ENCODE data around the gene STK10.
A peak's percentile ranks its signal among the peaks of the same experiment; 100 is the strongest.

STK10 gene

DNA sequence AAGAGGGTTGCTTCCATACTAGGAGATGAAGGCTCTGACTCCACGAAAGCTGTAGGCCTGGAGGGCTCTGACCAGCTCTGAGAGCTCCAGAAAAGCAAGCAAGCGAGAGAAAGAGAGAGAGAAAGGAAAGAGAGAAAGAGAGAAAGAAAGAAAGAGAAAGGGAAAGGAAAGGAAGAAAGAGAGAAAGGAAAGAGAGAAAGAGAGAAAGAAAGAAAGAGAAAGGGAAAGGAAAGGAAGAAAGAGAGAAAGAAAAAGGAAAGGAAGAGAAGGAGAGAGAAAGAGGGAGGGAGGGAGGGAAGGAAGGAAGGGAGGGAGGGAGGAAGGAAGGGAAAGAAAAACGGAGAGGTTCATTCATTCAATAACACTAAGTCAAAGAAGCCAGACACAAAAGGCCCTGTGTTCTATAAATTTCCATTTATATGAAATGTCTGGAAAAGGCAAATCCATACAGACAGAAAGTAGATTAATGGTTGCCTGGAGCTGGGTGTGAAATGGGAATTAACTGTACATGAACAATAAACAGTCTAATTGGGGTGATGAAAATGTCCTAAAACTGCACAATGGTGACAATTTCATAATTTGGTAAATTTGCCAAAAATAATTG, 1.8 kb upstream of the STK10 start:
- no peak overlapping the region for H3K4me3 ChIP-seq (ENCODE audit: low read depth, low read length)
- no peak for DNase-seq (ENCODE audit: low read depth)
- TF ChIP-seq, protein P1, sequence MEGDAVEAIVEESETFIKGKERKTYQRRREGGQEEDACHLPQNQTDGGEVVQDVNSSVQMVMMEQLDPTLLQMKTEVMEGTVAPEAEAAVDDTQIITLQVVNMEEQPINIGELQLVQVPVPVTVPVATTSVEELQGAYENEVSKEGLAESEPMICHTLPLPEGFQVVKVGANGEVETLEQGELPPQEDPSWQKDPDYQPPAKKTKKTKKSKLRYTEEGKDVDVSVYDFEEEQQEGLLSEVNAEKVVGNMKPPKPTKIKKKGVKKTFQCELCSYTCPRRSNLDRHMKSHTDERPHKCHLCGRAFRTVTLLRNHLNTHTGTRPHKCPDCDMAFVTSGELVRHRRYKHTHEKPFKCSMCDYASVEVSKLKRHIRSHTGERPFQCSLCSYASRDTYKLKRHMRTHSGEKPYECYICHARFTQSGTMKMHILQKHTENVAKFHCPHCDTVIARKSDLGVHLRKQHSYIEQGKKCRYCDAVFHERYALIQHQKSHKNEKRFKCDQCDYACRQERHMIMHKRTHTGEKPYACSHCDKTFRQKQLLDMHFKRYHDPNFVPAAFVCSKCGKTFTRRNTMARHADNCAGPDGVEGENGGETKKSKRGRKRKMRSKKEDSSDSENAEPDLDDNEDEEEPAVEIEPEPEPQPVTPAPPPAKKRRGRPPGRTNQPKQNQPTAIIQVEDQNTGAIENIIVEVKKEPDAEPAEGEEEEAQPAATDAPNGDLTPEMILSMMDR (IDR thresholded peaks at IDR 0.05; ENCODE audit: insufficient read depth, low read depth, low read length, missing control alignments): no peak

GRCh38 chr5:172188893-172189692, 1.1 kb upstream of the STK10 start:
- TF ChIP-seq, protein P1 (IDR thresholded peaks at IDR 0.05; ENCODE audit: insufficient read depth, low read depth, low read length, missing control alignments): no peak
- DNase-seq (ENCODE audit: low read depth): no peak
- H3K4me3 ChIP-seq (ENCODE audit: low read depth, low read length): peak overlapping the region; percentile 92

DNA sequence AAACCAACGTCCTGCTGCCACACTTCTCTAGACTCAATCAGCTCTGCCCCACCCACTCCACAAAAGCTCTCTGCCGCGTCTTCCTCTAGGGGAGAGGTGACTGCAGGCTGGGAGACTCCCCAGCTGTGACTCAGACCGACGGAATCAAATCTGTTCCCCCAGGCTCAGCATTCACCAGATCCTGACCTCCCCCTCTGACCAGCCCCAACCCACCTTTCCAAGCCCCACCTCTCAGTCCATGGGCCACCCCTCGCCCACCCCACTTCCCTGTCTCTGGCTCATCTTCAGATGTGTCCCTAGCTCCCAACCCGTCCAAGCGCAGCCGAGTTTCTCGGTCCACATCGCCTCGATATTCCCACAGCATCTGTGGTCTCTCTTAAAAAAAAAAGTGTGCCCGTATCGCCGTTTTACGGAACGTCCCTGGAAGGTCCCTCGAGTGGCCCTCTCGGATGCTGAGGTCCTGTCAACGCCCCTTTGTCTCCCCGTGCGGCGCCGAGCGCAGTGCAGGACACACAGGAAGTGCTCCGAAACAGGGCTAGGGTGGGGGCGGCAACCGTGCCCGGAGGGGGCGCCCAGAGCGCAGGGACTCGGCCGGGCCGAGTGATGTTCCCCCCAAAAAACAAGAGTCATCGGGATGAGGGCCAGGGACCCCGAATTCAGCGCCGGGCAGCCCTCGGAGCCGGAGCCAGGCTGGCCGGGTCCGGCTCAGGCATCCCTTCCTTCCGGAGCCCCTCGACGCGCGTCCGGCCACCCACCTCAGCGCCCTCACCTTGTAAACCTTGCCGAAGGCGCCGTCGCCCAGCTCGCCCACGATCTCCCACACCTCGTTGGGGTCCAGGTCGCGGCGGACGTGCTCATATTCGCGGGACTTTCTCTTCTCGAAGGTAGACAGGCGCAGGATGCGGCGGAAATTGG, 649 bp downstream of the STK10 start:
- peak overlapping the region; percentile 92 for H3K4me3 ChIP-seq (ENCODE audit: low read depth, low read length)
- TF ChIP-seq, protein P1 (IDR thresholded peaks at IDR 0.05; ENCODE audit: insufficient read depth, low read depth, low read length, missing control alignments): no peak
- peak; percentile 80 for DNase-seq (ENCODE audit: low read depth)

GRCh38 chr5:172186114-172186695, 1.8 kb downstream of the STK10 start:
- DNase-seq (ENCODE audit: low read depth): no peak
- peak overlapping the region; percentile 92 for H3K4me3 ChIP-seq (ENCODE audit: low read depth, low read length)
- TF ChIP-seq, protein P1 (IDR thresholded peaks at IDR 0.05; ENCODE audit: insufficient read depth, low read depth, low read length, missing control alignments): no peak

DNA sequence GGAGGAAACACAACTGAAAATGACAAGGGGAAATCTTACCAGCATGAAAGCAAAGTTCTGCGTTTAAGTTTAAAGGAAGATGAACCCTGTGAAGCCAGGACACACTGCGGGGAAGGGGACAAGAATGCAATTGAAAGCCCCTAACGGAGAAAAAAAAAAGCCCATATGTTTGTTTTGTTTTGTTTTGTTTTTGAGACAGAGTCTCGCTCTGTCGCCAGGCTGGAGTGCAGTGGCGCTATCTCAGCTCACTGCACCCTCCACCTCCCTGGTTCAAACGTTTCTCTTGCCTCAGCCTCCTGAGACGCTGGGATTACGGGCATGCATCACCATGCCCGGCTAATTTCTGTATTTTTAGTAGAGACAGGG, 2.9 kb downstream of the STK10 start:
- peak overlapping the region; percentile 92 for H3K4me3 ChIP-seq (ENCODE audit: low read depth, low read length)
- DNase-seq (ENCODE audit: low read depth): peak; percentile 74
- TF ChIP-seq, protein P1 (IDR thresholded peaks at IDR 0.05; ENCODE audit: insufficient read depth, low read depth, low read length, missing control alignments): no peak

- DNase-seq (ENCODE audit: low read depth): no peak
- H3K4me3 ChIP-seq (ENCODE audit: low read depth, low read length): no peak overlapping the region
- TF ChIP-seq, protein P1 (IDR thresholded peaks at IDR 0.05; ENCODE audit: insufficient read depth, low read depth, low read length, missing control alignments): no peak
Measured at GRCh38 chr5:172183881-172184280, 4.1 kb downstream of the STK10 start.

Measured in GM12865 (cell line).